H9 (cell line): ENCODE measurements around the gene UQCRC1. TPM values are rescaled to one million over a fixed set of nuclear protein-coding genes. Genes with fewer than 3 reads are reported as not detected.

Experiments
- DNase-seq: peaks from one replicate; pipeline ENCODE4 v3.0.0-alpha.2; 2017
- H2AFZ ChIP-seq: one replicate; pipeline ENCODE4 v1.6.1; 2013; ENCODE audit warnings: mild to moderate bottlenecking, low read length, control low read depth, moderate library complexity
- H2AK5ac ChIP-seq: 2 replicates; pipeline ENCODE4 v1.6.1; 2013; ENCODE audit warnings: low read length, control low read depth, mixed read lengths; ENCODE audit not compliant: insufficient read length
- H2BK120ac ChIP-seq: one replicate; pipeline ENCODE4 v1.6.1; 2013; ENCODE audit warnings: low read depth, mild to moderate bottlenecking, low read length, control low read depth, inconsistent platforms; ENCODE audit not compliant: poor library complexity, severe bottlenecking
- H2BK12ac ChIP-seq: 2 replicates; pipeline ENCODE4 v1.6.1; 2013; ENCODE audit warnings: low read length, control low read depth, mixed read lengths, low read depth; ENCODE audit not compliant: insufficient read length
- H2BK15ac ChIP-seq: 2 replicates; pipeline ENCODE4 v1.6.1; 2013; ENCODE audit warnings: low read depth, low read length, control low read depth
- H2BK20ac ChIP-seq: one replicate; pipeline ENCODE4 v1.6.1; 2013; ENCODE audit warnings: low read depth, mild to moderate bottlenecking, low read length, control low read depth, inconsistent platforms; ENCODE audit not compliant: poor library complexity, severe bottlenecking
- H2BK5ac ChIP-seq: 2 replicates; pipeline ENCODE4 v1.6.1; 2013; ENCODE audit warnings: low read length, control low read depth, mixed read lengths; ENCODE audit not compliant: insufficient read length
- H3K14ac ChIP-seq: 2 replicates; pipeline ENCODE4 v1.6.1; 2013; ENCODE audit warnings: low read length, control low read depth; ENCODE audit not compliant: insufficient read depth
- H3K18ac ChIP-seq: 2 replicates; pipeline ENCODE4 v1.6.1; 2013; ENCODE audit warnings: low read depth, mild to moderate bottlenecking, mixed read lengths, low read length, control low read depth; ENCODE audit not compliant: insufficient read length
- H3K23ac ChIP-seq: 2 replicates; pipeline ENCODE4 v1.6.1; 2013; ENCODE audit warnings: low read length, control low read depth, mixed read lengths, low read depth; ENCODE audit not compliant: insufficient read length
- H3K23me2 ChIP-seq: 2 replicates; pipeline ENCODE4 v1.6.1; 2013; ENCODE audit warnings: low read depth, mild to moderate bottlenecking, mixed read lengths, low read length, control low read depth; ENCODE audit not compliant: insufficient read length, poor library complexity, severe bottlenecking
- H3K27ac ChIP-seq: 2 replicates; pipeline ENCODE4 v1.5.1; 2013; ENCODE audit warnings: low read length, control low read depth, mixed read lengths, low read depth; ENCODE audit not compliant: insufficient read length
- H3K27me3 ChIP-seq: 2 replicates; pipeline ENCODE4 v1.6.1; 2013; ENCODE audit warnings: low read length, control low read depth, inconsistent platforms; ENCODE audit not compliant: insufficient read depth
- H3K4ac ChIP-seq: 2 replicates; pipeline ENCODE4 v1.6.1; 2013; ENCODE audit warnings: low read depth, mild to moderate bottlenecking, control low read depth, inconsistent platforms, low read length, moderate library complexity
- H3K4me1 ChIP-seq: 2 replicates; pipeline ENCODE4 v1.6.1; 2013; ENCODE audit warnings: low read length, control low read depth, inconsistent platforms; ENCODE audit not compliant: insufficient read depth
- H3K4me2 ChIP-seq: 2 replicates; pipeline ENCODE4 v1.6.1; 2013; ENCODE audit warnings: low read length, control low read depth, mixed read lengths; ENCODE audit not compliant: insufficient read length, insufficient read depth
- H3K56ac ChIP-seq: 2 replicates; pipeline ENCODE4 v1.6.1; 2013; ENCODE audit warnings: low read depth, mild to moderate bottlenecking, mixed read lengths, low read length, control low read depth; ENCODE audit not compliant: insufficient read length
- H3K79me1 ChIP-seq: 2 replicates; pipeline ENCODE4 v1.6.1; 2013; ENCODE audit warnings: low read depth, mild to moderate bottlenecking, moderate library complexity, low read length, control low read depth, inconsistent platforms; ENCODE audit not compliant: insufficient read depth, poor library complexity, severe bottlenecking
- H3K79me2 ChIP-seq: 2 replicates; pipeline ENCODE4 v1.6.1; 2013; ENCODE audit warnings: low read length, control low read depth, inconsistent platforms; ENCODE audit not compliant: insufficient read depth
- H3K9ac ChIP-seq: 2 replicates; pipeline ENCODE4 v1.6.1; 2013; ENCODE audit warnings: low read length, control low read depth, mixed read lengths; ENCODE audit not compliant: insufficient read length; ENCODE audit errors: extremely low read depth
- H3K9me3 ChIP-seq: one replicate; pipeline ENCODE4 v1.6.1; 2013; ENCODE audit warnings: low read depth, low read length, inconsistent platforms; ENCODE audit not compliant: control insufficient read depth
- H3T11ph ChIP-seq: one replicate; pipeline ENCODE4 v1.6.1; 2013; ENCODE audit warnings: mild to moderate bottlenecking, low read length, control low read depth, inconsistent platforms
- H4K20me1 ChIP-seq: one replicate; pipeline ENCODE4 v1.6.1; 2013; ENCODE audit not compliant: control insufficient read depth, insufficient read length, insufficient read depth
- H4K5ac ChIP-seq: 2 replicates; pipeline ENCODE4 v1.6.1; 2013; ENCODE audit warnings: low read depth, mild to moderate bottlenecking, mixed read lengths, low read length, control low read depth; ENCODE audit not compliant: insufficient read length
- H4K8ac ChIP-seq: replicated peaks from 2 replicates; pipeline ENCODE4 v1.6.1; 2013; ENCODE audit warnings: low read length, control low read depth, mixed read lengths, low read depth; ENCODE audit not compliant: insufficient read length
- H4K91ac ChIP-seq: 2 replicates; pipeline ENCODE4 v1.6.1; 2013; ENCODE audit warnings: low read depth, mild to moderate bottlenecking, moderate library complexity, mixed read lengths, low read length, control low read depth; ENCODE audit not compliant: insufficient read length
- H3K27ac Mint-ChIP-seq, 3 experiments: 2 replicates in 2 of 3; 3 replicates in 1 of 3; pipeline ENCODE4 v1.8.0; 2020 to 2021; ENCODE audit warnings: mixed read lengths in 3 of 3, mild to moderate bottlenecking in 1 of 3, moderate library complexity in 1 of 3
- H3K27me3 Mint-ChIP-seq: 2 replicates; pipeline ENCODE4 v1.8.0; 2021; ENCODE audit warnings: low read depth, mild to moderate bottlenecking, moderate library complexity, mixed read lengths
- H3K36me3 Mint-ChIP-seq, 3 experiments: 2 replicates in 2 of 3; 3 replicates in 1 of 3; pipeline ENCODE4 v1.8.0; 2020 to 2021; ENCODE audit warnings: low read depth in 3 of 3, mixed read lengths in 3 of 3; ENCODE audit not compliant: insufficient read depth in 1 of 3
- H3K4me1 Mint-ChIP-seq, 2 experiments: 2 replicates each; pipeline ENCODE4 v1.8.0; 2020; ENCODE audit warnings: mixed read lengths in 2 of 2
- H3K4me3 Mint-ChIP-seq, 2 experiments: 2 replicates in 1 of 2; 3 replicates in 1 of 2; pipeline ENCODE4 v1.8.0; 2020 to 2021; ENCODE audit warnings: mild to moderate bottlenecking in 2 of 2, mixed read lengths in 2 of 2, moderate library complexity in 1 of 2
- H3K9me3 Mint-ChIP-seq, 2 experiments: 2 replicates in 1 of 2; 3 replicates in 1 of 2; pipeline ENCODE4 v1.8.0; 2020; ENCODE audit warnings: mild to moderate bottlenecking in 2 of 2, mixed read lengths in 2 of 2, moderate library complexity in 1 of 2
- WGBS: extraction: QIAGEN DNeasy Blood & Tissue Kit; methylation state at CpG from one replicate; pipeline ENCODE4 v1.1.7; 2013; ENCODE audit warnings: missing lambda C conversion rate, low lambda C conversion rate, mixed read lengths; ENCODE audit not compliant: insufficient read length; ENCODE audit errors: extremely low coverage; 5-methylcytosine and 5-hydroxymethylcytosine counted together
- total RNA-seq: library from RNA; stranded (reverse); gene quantifications from 2 replicates; pipeline ENCODE4 v1.2.1, GENCODE V29; 2021
- TF ChIP-seq, protein P1 (sequence below): fragments of 200-600 bp; sonication (generic); conservative IDR thresholded peaks from 3 replicates; pipeline ENCODE4 v1.8.0; 2021; ENCODE audit warnings: antibody characterized with exemption, mild to moderate bottlenecking

UQCRC1 gene
- total RNA-seq, 1 experiment from 2014 or later = 285 TPM

DNA sequence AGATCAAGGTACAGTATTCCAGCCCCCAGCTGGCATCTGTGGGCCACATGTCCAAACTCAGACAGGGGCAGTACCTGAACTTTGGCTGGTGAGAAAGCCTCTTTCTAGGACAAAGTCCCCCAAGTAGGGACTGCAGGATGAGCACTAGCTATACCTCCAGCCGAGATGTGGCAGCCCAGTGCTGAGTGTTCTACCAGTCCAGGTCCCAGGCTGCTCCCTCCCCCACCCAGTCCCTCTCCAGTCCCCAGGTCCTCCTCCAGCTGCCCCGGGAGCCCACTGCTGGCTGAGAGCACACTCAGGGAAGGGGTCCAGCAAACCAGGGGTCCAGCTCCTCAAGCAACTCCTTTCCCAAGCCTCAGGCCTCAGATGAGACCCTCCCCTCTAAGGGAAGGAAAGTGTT lies 24.3 kb upstream of the UQCRC1 start:
- H3K9ac ChIP-seq = no peak overlapping the region
- no peak overlapping the region for H2BK120ac ChIP-seq
- H3K27me3 ChIP-seq = no peaks in the 10 kb centered on the region
- no peak overlapping the region for H2AFZ ChIP-seq
- peaks cover 2% of the 10 kb centered on the region for H3K4me1 ChIP-seq
- H3K18ac ChIP-seq = no peak overlapping the region
- TF ChIP-seq, protein P1, sequence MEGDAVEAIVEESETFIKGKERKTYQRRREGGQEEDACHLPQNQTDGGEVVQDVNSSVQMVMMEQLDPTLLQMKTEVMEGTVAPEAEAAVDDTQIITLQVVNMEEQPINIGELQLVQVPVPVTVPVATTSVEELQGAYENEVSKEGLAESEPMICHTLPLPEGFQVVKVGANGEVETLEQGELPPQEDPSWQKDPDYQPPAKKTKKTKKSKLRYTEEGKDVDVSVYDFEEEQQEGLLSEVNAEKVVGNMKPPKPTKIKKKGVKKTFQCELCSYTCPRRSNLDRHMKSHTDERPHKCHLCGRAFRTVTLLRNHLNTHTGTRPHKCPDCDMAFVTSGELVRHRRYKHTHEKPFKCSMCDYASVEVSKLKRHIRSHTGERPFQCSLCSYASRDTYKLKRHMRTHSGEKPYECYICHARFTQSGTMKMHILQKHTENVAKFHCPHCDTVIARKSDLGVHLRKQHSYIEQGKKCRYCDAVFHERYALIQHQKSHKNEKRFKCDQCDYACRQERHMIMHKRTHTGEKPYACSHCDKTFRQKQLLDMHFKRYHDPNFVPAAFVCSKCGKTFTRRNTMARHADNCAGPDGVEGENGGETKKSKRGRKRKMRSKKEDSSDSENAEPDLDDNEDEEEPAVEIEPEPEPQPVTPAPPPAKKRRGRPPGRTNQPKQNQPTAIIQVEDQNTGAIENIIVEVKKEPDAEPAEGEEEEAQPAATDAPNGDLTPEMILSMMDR = no peak
- H2BK20ac ChIP-seq = no peak overlapping the region
- H2BK12ac ChIP-seq = no peak overlapping the region
- peaks cover 6% of the 10 kb centered on the region for H3K23me2 ChIP-seq
- H3K4me2 ChIP-seq = peak overlapping the region; percentile 76
- Mint-ChIP-seq H3K27me3 (no peaks in the 10 kb centered on the region; the same call in 1 of the 2 replicates), H3K4me3 (peak overlapping the region; percentile 79 to 90; a peak in 4 of 5 replicates), H3K4me1 (peaks cover 28 to 31% of the 10 kb centered on the region in 2 experiments), H3K36me3 (peaks cover 23 to 59% (median 58%) of the 10 kb centered on the region in 3 experiments; a peak in 6 of 7 replicates), H3K9me3 (no peaks in the 10 kb centered on the region), H3K27ac (no peak overlapping the region)
- H2AK5ac ChIP-seq = no peak overlapping the region
- H4K91ac ChIP-seq = no peak overlapping the region
- H4K8ac ChIP-seq = no peak overlapping the region
- H3K79me1 ChIP-seq = no peaks in the 10 kb centered on the region
- WGBS = no CpG with 5 or more reads among the region's 2 CpGs
- H3K56ac ChIP-seq = no peak overlapping the region
- H3K14ac ChIP-seq = no peak overlapping the region
- no peaks in the 10 kb centered on the region for H3K9me3 ChIP-seq
- peaks cover 2% of the 10 kb centered on the region for H4K20me1 ChIP-seq
- no peak for DNase-seq
- H2BK5ac ChIP-seq = no peak overlapping the region
- H3K23ac ChIP-seq = no peak overlapping the region
- H3T11ph ChIP-seq = no peak overlapping the region
- no peak overlapping the region for H3K4ac ChIP-seq
- no peak overlapping the region for H3K27ac ChIP-seq
- H3K79me2 ChIP-seq = no peaks in the 10 kb centered on the region
- H2BK15ac ChIP-seq = no peak overlapping the region
- H4K5ac ChIP-seq = no peak overlapping the region
